ENCODE measurements around the gene YBX3.

- TF ChIP-seq, protein P1, sequence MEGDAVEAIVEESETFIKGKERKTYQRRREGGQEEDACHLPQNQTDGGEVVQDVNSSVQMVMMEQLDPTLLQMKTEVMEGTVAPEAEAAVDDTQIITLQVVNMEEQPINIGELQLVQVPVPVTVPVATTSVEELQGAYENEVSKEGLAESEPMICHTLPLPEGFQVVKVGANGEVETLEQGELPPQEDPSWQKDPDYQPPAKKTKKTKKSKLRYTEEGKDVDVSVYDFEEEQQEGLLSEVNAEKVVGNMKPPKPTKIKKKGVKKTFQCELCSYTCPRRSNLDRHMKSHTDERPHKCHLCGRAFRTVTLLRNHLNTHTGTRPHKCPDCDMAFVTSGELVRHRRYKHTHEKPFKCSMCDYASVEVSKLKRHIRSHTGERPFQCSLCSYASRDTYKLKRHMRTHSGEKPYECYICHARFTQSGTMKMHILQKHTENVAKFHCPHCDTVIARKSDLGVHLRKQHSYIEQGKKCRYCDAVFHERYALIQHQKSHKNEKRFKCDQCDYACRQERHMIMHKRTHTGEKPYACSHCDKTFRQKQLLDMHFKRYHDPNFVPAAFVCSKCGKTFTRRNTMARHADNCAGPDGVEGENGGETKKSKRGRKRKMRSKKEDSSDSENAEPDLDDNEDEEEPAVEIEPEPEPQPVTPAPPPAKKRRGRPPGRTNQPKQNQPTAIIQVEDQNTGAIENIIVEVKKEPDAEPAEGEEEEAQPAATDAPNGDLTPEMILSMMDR (IDR thresholded peaks at IDR 0.05), result no peak
- no peak for TF ChIP-seq POLR2AphosphoS5 (IDR thresholded peaks at IDR 0.05)
- no peak for TF ChIP-seq POLR2A (IDR thresholded peaks at IDR 0.05)
- TF ChIP-seq EP300 (IDR thresholded peaks at IDR 0.05), result no peak
Observed at GRCh38 chr12:10690906-10691305, 32.2 kb downstream of the YBX3 start.

Measured in gastroesophageal sphincter (tissue), 3 donors.